Adrenal gland (tissue), 12 donors: ENCODE data around the gene EIF2D. TPM values are rescaled to one million over a fixed set of nuclear protein-coding genes. Genes with fewer than 3 reads are reported as not detected.
A peak's percentile ranks its signal among the peaks of the same experiment; 100 is the strongest.

Source experiments
- DNase-seq, 7 donors: peaks; one replicate each; pipeline ENCODE4 v3.0.0-alpha.2; 2019 to 2020
- H3K27ac ChIP-seq, 5 donors: fragments of 200-600 bp; sonication (generic) in 4 of 5; 1 replicate in 3 of 5; 2 replicates in 2 of 5; pipeline versions ENCODE4 v1.5.1 to v1.8.0; 2016 to 2020; ENCODE audit warnings: mild to moderate bottlenecking in 1 of 5
- H3K27me3 ChIP-seq: fragments of 200-600 bp; 2 replicates; pipeline ENCODE4 v1.8.0; 2021
- H3K36me3 ChIP-seq, 2 donors: fragments of 200-600 bp; replicated peaks in 1 of 2; 1 replicate in 1 of 2; 2 replicates in 1 of 2; pipeline versions ENCODE4 v1.5.1 to v1.8.0; 2018 to 2022
- H3K4me1 ChIP-seq, 2 donors: fragments of 200-600 bp; replicated peaks in 1 of 2; 1 replicate in 1 of 2; 2 replicates in 1 of 2; pipeline versions ENCODE4 v1.5.1 to v1.8.0; 2018 to 2021
- H3K4me3 ChIP-seq, 4 donors: fragments of 200-600 bp; sonication (generic) in 3 of 4; one replicate each; pipeline ENCODE4 v1.5.1; 2016 to 2018
- H3K9me3 ChIP-seq, 3 donors: fragments of 200-600 bp; sonication (generic) in 1 of 3; replicated peaks in 1 of 3; 1 replicate in 2 of 3; 2 replicates in 1 of 3; pipeline versions ENCODE4 v1.5.1 to v1.8.0; 2016 to 2021
- CTCF ChIP-seq, 6 experiments: fragments of 450-650 bp in 4 of 6; fragments of 200-600 bp in 2 of 6; sonication (generic) in 1 of 6; IDR thresholded peaks; 1 replicate in 5 of 6; 2 replicates in 1 of 6; pipeline versions ENCODE4 v1.5.1 to v1.8.0; 2016 to 2021; ENCODE audit warnings: antibody characterized with exemption in 6 of 6, mild to moderate bottlenecking in 2 of 6, moderate library complexity in 1 of 6
- POLR2A ChIP-seq, 2 donors: fragments of 450-650 bp; IDR thresholded peaks; one replicate each; pipeline ENCODE4 v1.6.1; 2017; ENCODE audit warnings: antibody characterized with exemption in 2 of 2, mild to moderate bottlenecking in 2 of 2, moderate library complexity in 1 of 2
- WGBS, 4 donors: extraction: QIAGEN DNeasy Blood & Tissue Kit in 2 of 4; methylation state at CpG; one replicate each; pipeline versions ENCODE4 v1.1.5 to v1.1.7; 2013 to 2017; 5-methylcytosine and 5-hydroxymethylcytosine counted together
- intact Hi-C, 2 donors: fragments of 100-400 bp; cut with DNase I; formaldehyde crosslinking; loops; one replicate each; pipeline versions ENCODE4 v1.14.1 to v1.15.0; 2022 to 2023
- polyA plus RNA-seq, 3 donors: library from polyadenylated mRNA; stranded (reverse); fragments of 200-250 nt in 2 of 3; fragments of 350-450 nt in 1 of 3; fragmentation: Illumina TruSeq in 1 of 3; extraction: RNeasy Lipid Tissue Mini Kit (QIAGEN cat#74804) in 1 of 3; gene quantifications; one replicate each; pipeline ENCODE4 v1.2.3, GENCODE V29; 2013 to 2014
- total RNA-seq, 9 donors: library from RNA; depleted of rRNA in 4 of 9; stranded (reverse); fragments of >200 nt in 4 of 9; fragments of 120-200 nt in 1 of 9; fragmentation: NEBNext Ultra II Directional in 1 of 9; extraction: Animal tissue kit (Norgen Biotek cat#: 25700) in 1 of 9; gene quantifications; one replicate each; pipeline versions ENCODE4 v1.1.0 to v1.2.4, GENCODE V29; 2013 to 2023
- donor health status: healthy with polysubstance abuse.
- donor health status: Bipolar disorder and iron deficiency.
- donor health status: DM: yes; HTN: yes; CAD: no.
- donor health status: DM: no; HTN: no; CAD: no.
- donor health status: DM: no; HTN: no; CAD: no.
- donor health status: DM: yes; HTN: yes; CAD: no.

Gene EIF2D
- total and polyA plus RNA-seq, 12 donors = 31.6 to 95.4 (median 54.0) TPM

- H3K36me3 ChIP-seq = peaks cover 0 to 78% of the 10 kb centered on the region in 2 donors
- 97 to 100% (median 98%) methylated on average over 1 of the region's 1 CpG for WGBS, 4 donors
- H3K4me3 ChIP-seq = no peak overlapping the region
These were observed 16.0 kb downstream of the EIF2D start for GRCh38 chr1:206596319-206596666.

GRCh38 chr1:206595581-206596318 lies 16.5 kb downstream of the EIF2D start:
- TF ChIP-seq CTCF (IDR thresholded peaks at IDR 0.05) = no peak
- TF ChIP-seq POLR2A (IDR thresholded peaks at IDR 0.05) = no peak
- WGBS, 4 donors = 71 to 75% (median 73%) methylated on average over 7 of the region's 7 CpGs

More at GRCh38 chr1:206596319-206596666, 16.0 kb downstream of the EIF2D start:
- Histone ChIP-seq H3K27ac (no peak overlapping the region), H3K4me1 (peaks cover 7 to 10% of the 10 kb centered on the region in 2 donors), H3K27me3 (no peaks in the 10 kb centered on the region), H3K9me3 (no peaks in the 10 kb centered on the region)
- DNase-seq = no peak
- intact Hi-C loops = no loop called here
- TF ChIP-seq CTCF (IDR thresholded peaks at IDR 0.05) = no peak
- no peak for TF ChIP-seq POLR2A (IDR thresholded peaks at IDR 0.05)

GRCh38 chr1:206593351-206593925 lies 18.8 kb downstream of the EIF2D start:
- intact Hi-C loops = no loop called here
- H3K36me3 ChIP-seq = peaks cover 0 to 53% of the 10 kb centered on the region in 2 donors
- peaks cover 34 to 39% of the 10 kb centered on the region in 2 donors for H3K4me1 ChIP-seq
- H3K4me3 ChIP-seq = no peak overlapping the region
- no peak for DNase-seq
- 89 to 95% (median 92%) methylated on average over 7 of the region's 7 CpGs for WGBS, 4 donors
- TF ChIP-seq CTCF (IDR thresholded peaks at IDR 0.05) (no peak), POLR2A (IDR thresholded peaks at IDR 0.05) (no peak)
- H3K9me3 ChIP-seq = no peaks in the 10 kb centered on the region
- H3K27me3 ChIP-seq = no peaks in the 10 kb centered on the region
- no peak overlapping the region for H3K27ac ChIP-seq

More at GRCh38 chr1:206595581-206596318, 16.5 kb downstream of the EIF2D start:
- Histone ChIP-seq H3K27me3 (no peaks in the 10 kb centered on the region), H3K4me1 (peaks cover 12 to 16% of the 10 kb centered on the region in 2 donors), H3K9me3 (no peaks in the 10 kb centered on the region), H3K4me3 (no peak overlapping the region), H3K36me3 (peaks cover 0 to 74% of the 10 kb centered on the region in 2 donors), H3K27ac (no peak overlapping the region)
- no peak for DNase-seq
- intact Hi-C loops = no loop called here

DNA sequence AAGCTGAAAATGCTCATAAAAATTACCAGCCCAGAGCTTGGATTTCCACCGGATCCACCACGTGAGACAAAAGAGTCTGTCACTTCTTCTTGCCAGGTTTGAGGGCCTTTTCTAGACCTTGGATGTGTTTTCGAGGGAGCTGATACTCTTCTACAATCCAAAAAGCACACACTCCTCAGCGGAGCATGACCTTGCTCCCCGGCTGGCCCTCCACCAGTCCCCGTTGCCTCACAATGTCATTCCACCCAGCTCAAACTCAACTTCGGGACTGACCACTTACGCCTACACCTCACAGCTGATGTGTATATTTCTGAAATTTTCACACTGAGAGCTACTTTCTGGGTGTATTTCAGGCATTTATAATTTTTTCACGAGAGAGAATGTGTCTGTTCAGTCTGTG lies 20.6 kb downstream of the EIF2D start:
- H3K9me3 ChIP-seq = no peaks in the 10 kb centered on the region
- H3K4me3 ChIP-seq = no peak overlapping the region
- peaks cover 0 to 56% of the 10 kb centered on the region in 2 donors for H3K36me3 ChIP-seq
- H3K4me1 ChIP-seq = peaks cover 36 to 50% of the 10 kb centered on the region in 2 donors
- TF ChIP-seq CTCF (IDR thresholded peaks at IDR 0.05) = no peak
- TF ChIP-seq POLR2A (IDR thresholded peaks at IDR 0.05) = no peak
- WGBS, 4 donors = 44 to 61% (median 52%) methylated on average over 9 of the region's 9 CpGs
- intact Hi-C loops = no loop called here
- H3K27ac ChIP-seq = peak overlapping the region in 3 of 5 donors; percentile 47 to 78 (median 59)
- peak in 3 of 7 donors; percentile 42 to 65 (median 64) for DNase-seq
- no peaks in the 10 kb centered on the region for H3K27me3 ChIP-seq
